KMS-11 (cell line): ENCODE data around the gene OR10D3.

Source experiments
- H2AFZ ChIP-seq: fragments of 200-600 bp; sonication (generic); 2 replicates; pipeline ENCODE4 v1.6.1; 2016; ENCODE audit warnings: antibody characterized with exemption, mixed run types, low read depth
- H3K27ac ChIP-seq: fragments of 200-600 bp; sonication (generic); 2 replicates; pipeline ENCODE4 v1.6.1; 2016; ENCODE audit warnings: mild to moderate bottlenecking, mixed run types
- H3K27me3 ChIP-seq: fragments of 200-600 bp; sonication (generic); 2 replicates; pipeline ENCODE4 v1.6.1; 2017; ENCODE audit warnings: mild to moderate bottlenecking, low read depth, mixed run types, moderate library complexity; ENCODE audit not compliant: insufficient read depth
- H3K36me3 ChIP-seq: fragments of 200-600 bp; sonication (generic); 2 replicates; pipeline ENCODE4 v1.6.1; 2017; ENCODE audit warnings: mild to moderate bottlenecking, mixed run types; ENCODE audit not compliant: insufficient read depth
- H3K4me1 ChIP-seq: fragments of 200-600 bp; sonication (generic); 2 replicates; pipeline ENCODE4 v1.6.1; 2016; ENCODE audit warnings: mild to moderate bottlenecking, low read depth, mixed run types; ENCODE audit not compliant: poor library complexity, severe bottlenecking
- H3K4me2 ChIP-seq: fragments of 200-600 bp; sonication (generic); 2 replicates; pipeline ENCODE4 v1.7.0; 2016; ENCODE audit warnings: mild to moderate bottlenecking, mixed run types
- H3K4me3 ChIP-seq: fragments of 200-600 bp; sonication (generic); IDR thresholded peaks from 2 replicates; pipeline ENCODE4 v1.6.1; 2017; ENCODE audit warnings: low read depth, low read length, mixed read lengths; ENCODE audit not compliant: insufficient read depth
- H3K79me2 ChIP-seq: fragments of 200-600 bp; sonication (generic); 2 replicates; pipeline ENCODE4 v1.6.1; 2016; ENCODE audit warnings: low read depth, mixed run types; ENCODE audit not compliant: insufficient read depth
- H3K9ac ChIP-seq: fragments of 200-600 bp; sonication (generic); 2 replicates; pipeline ENCODE4 v1.6.1; 2016; ENCODE audit warnings: mild to moderate bottlenecking, mixed run types
- H4K20me1 ChIP-seq: fragments of 200-600 bp; sonication (generic); 2 replicates; pipeline ENCODE4 v1.6.1; 2016; ENCODE audit warnings: mild to moderate bottlenecking, mixed run types; ENCODE audit not compliant: insufficient read depth
- CTCF ChIP-seq: fragments of 200-600 bp; sonication (generic); conservative IDR thresholded peaks from 2 replicates; pipeline ENCODE4 v1.6.1; 2017; ENCODE audit warnings: low read depth, mild to moderate bottlenecking, antibody characterized with exemption, low read length, moderate library complexity, mixed read lengths

Gene OR10D3

GRCh38 chr11:124183068-124183467, at the start of gene OR10D3:
Gene OR10D3, plus strand, starts transcription at chr11:124183345. Its CDS starts 1,925 bp downstream, at chr11:124185270.
- H3K27me3 ChIP-seq = no peaks in the 10 kb centered on the region
- no peak within 1 kb of the TSS for H3K4me2 ChIP-seq
- no peak within 1 kb of the TSS for H3K27ac ChIP-seq
- no peaks in the 10 kb centered on the region for H3K36me3 ChIP-seq
- no peaks in the 10 kb centered on the region for H3K79me2 ChIP-seq
- no peak within 1 kb of the TSS for H3K9ac ChIP-seq
- H4K20me1 ChIP-seq = no peaks in the 10 kb centered on the region
- no peak for TF ChIP-seq CTCF
- H2AFZ ChIP-seq = no peak within 1 kb of the TSS
- no peak within 1 kb of the TSS for H3K4me3 ChIP-seq
- no peaks in the 10 kb centered on the region for H3K4me1 ChIP-seq

- H3K4me3 ChIP-seq = no peak overlapping the region
- no peaks in the 10 kb centered on the region for H3K27me3 ChIP-seq
- no peaks in the 10 kb centered on the region for H3K4me1 ChIP-seq
- no peak overlapping the region for H3K4me2 ChIP-seq
- H3K27ac ChIP-seq = no peak overlapping the region
- TF ChIP-seq CTCF = no peak
- no peak overlapping the region for H3K9ac ChIP-seq
- no peaks in the 10 kb centered on the region for H4K20me1 ChIP-seq
- H3K36me3 ChIP-seq = no peaks in the 10 kb centered on the region
- H3K79me2 ChIP-seq = no peaks in the 10 kb centered on the region
- no peak overlapping the region for H2AFZ ChIP-seq
These were observed 40.1 kb upstream of the OR10D3 start for GRCh38 chr11:124143034-124143433.

- no peaks in the 10 kb centered on the region for H3K4me1 ChIP-seq
- H3K27ac ChIP-seq = no peak overlapping the region
- H2AFZ ChIP-seq = no peak overlapping the region
- H3K27me3 ChIP-seq = no peaks in the 10 kb centered on the region
- no peaks in the 10 kb centered on the region for H3K36me3 ChIP-seq
- H3K4me2 ChIP-seq = no peak overlapping the region
- no peak overlapping the region for H3K9ac ChIP-seq
- H4K20me1 ChIP-seq = no peaks in the 10 kb centered on the region
- H3K4me3 ChIP-seq = no peak overlapping the region
- H3K79me2 ChIP-seq = no peaks in the 10 kb centered on the region
- TF ChIP-seq CTCF = no peak
These were observed 35.2 kb upstream of the OR10D3 start for GRCh38 chr11:124147951-124148350.

GRCh38 chr11:124150684-124151083, 32.5 kb upstream of the OR10D3 start:
- H3K36me3 ChIP-seq = no peaks in the 10 kb centered on the region

More at GRCh38 chr11:124150684-124151083, 32.5 kb upstream of the OR10D3 start:
- H3K27ac ChIP-seq = no peak overlapping the region
- no peaks in the 10 kb centered on the region for H3K79me2 ChIP-seq
- no peak for TF ChIP-seq CTCF
- no peak overlapping the region for H3K4me3 ChIP-seq
- no peak overlapping the region for H3K4me2 ChIP-seq
- H2AFZ ChIP-seq = no peak overlapping the region
- H3K9ac ChIP-seq = no peak overlapping the region
- H3K27me3 ChIP-seq = no peaks in the 10 kb centered on the region
- no peaks in the 10 kb centered on the region for H3K4me1 ChIP-seq
- H4K20me1 ChIP-seq = no peaks in the 10 kb centered on the region
